NCI-H2196 treated with DMSO at 0.1 percent for 48 hours (cell line): ENCODE measurements around the gene DPEP1.
"Not testable (repeated sequence)": the region's sequence is repeated elsewhere in the genome, so short reads cannot be mapped to it uniquely, and the experiment has no call there.

Experiments
- DNase-seq: peaks from one replicate; lab custom pipeline; 2025; ENCODE audit not compliant: unreplicated experiment; lab: John Stamatoyannopoulos, UW

DPEP1 gene

DNA sequence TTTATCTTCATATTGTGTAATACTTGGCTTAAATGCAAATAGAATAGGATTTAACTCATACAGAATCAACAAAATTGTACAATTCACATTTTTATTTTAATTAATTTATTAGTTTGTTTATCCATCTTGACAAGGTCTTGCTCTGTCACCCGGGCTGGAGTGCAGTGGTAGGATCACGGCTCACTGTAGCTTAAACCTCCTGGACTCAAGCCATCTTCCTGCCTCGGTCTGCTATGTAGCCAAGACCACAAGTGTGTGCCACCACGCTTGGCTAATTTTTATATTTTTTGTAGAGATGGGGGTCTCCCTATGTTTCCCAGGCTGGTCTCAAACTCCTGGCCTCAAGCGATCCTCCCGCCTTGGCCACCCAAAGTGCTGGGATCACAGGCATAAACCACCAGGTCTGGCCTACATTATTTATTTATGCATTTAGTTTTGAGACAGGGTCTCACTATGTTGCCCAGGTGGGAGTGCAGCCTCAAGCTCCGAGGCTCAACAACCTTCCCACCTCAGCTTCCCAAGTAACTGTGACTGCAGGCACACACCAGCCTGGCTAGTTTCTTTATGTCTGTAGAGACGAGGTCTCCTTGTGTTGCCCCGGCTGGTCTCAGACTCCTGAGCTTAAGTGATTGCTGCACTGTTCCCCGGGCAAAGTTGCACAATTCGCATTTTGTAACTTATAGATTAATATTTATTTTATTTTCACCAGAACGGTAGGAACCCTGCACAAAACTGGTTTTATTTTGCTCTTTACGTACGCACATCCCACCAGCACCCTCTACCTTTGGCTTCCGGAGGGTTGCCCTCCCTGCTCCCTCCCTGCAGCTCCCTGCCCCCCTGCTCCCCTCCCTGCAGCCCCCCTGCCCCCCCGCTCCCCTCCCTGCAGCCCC, 4.9 kb downstream of the DPEP1 start:
- no peak for DNase-seq

DNA sequence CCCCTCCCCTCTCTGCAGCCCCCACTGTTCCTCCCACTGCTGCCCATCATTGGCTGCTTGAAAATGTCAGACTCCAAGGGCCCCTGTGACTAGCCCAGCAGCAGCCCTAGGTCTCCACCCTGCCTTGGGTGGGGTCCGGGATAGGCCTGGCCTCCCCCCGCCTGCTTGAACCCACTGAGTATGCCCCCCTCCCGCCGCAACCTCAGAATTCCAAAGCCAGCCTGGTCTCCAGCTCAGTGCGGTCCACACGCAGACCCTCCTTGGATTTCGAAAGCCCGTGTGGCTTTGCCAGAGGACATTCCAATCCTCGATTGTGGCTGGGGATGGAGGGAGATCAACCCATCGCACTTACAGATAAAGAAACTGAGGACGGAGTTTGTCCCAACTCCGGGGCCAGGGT, 6.4 kb downstream of the DPEP1 start:
- DNase-seq, result no peak

DNA sequence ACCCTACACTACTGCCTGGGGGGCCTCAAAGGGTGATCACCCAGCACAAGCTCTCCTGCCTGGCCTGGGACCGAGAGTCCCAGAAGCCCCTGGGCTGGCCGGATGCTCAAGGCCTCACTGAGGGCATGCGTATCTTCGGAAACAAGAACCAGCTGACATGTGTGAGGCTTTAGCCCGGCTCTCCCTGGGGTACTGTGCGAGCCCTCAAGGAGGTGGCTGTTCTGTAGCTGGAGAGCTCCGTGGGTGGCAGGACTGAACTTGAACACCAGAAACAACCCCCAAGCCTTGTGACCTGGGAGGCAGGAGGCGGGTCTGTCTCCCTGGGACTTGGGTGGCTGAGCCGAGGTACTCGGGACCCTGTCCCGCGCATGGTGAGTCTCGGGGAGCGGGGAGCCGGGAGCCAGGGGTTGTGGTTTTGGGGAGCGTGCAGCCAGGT, 7.0 kb downstream of the DPEP1 start:
- DNase-seq, result no peak

DNA sequence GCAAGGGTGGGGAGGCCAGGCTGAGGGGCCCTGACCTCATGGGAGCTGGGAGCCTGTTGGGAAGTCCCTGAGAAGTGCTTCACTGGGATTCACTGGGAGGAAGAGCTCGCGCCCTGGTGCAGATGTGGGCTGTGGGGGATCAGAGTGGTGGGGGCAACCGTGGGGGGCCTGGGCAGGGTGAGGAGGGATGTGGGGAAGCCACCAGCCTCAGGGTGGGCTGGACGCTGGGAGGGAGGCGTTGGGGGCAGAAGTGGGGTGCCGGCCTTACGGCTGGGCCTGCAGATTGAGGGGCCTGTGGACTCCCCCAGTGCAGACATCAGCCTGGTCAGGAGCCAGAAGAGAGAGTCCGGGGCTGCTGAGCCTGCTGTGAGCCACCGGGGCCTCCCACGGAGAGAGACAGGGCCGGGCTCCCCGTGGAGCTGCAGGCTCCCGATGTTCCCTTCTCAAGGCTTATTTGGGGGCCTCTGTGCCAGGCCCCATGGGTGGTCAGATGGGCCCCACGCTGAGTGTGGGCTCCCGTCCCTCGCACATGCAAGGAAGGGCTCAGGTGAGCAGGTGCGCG, 7.8 kb downstream of the DPEP1 start:
- no peak for DNase-seq

DNA sequence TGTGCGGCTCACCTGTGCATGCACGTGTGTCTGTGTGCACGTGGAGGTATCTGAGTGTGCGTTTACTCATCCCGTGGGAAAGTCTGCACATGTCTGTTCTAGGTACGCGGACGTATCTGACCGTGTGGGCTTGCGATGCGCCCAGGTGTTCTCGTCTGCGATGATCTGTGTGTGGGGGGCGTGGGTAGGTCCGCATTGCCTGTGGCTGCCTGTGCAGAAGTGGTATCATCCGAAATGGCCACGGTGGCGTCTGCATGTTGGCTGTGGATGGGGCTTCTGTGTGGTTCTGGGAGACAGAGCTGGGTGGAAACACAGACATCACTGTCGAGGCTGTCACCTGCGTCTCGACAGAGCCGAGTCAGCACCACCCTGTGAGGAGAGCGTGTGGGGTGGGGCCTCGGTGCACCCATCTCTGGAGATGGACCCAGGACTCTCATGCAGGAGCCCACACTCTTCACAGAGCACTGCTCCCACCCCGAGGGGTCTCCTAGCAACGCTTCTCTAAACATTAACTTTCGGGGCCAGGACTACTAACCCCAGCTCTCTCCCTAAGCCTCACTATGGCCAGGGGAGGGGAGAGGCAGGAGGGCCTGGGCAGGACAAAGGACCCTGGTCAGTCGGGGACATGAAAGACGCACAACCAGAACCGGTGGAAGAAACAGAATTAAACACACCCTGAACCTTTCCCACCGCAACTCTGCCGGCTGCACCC, 8.4 kb downstream of the DPEP1 start:
- DNase-seq, result no peak

DNA sequence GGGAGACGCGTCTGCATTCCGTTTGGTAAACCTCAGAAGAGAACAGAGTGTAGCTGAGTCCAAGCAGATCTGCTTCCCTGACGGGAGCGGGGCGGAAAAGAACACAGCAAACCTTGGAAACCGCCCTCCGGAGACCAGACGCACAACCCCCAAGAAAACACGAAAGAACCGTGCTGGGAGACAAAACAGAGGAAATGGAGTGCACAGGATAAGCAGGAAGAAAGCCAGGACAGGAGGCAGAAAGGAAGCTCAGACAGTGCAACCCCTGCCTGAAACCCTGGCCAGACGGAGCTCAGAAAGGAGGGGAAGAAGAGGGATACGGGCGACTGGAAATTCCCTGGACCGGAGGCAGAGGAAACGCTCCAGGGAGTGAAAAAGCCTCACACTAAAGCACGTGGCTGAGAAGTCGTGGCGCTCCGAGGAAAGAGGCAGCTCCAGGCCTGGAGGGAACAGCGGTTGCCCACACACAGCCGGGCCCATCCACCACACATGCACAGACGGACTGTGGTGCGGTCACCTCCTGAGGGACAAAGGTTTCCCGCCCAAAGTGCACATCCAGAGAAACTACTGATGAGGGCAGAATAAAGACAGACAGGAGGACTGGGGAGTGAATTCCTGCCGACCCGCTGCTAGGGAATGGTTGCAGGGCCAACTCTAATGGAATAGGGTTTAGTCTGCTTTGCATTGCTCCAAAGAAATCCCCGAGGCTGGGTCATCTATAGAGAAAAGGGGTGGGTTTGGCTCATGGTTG, 10.2 kb downstream of the DPEP1 start:
- DNase-seq, result no peak

DNA sequence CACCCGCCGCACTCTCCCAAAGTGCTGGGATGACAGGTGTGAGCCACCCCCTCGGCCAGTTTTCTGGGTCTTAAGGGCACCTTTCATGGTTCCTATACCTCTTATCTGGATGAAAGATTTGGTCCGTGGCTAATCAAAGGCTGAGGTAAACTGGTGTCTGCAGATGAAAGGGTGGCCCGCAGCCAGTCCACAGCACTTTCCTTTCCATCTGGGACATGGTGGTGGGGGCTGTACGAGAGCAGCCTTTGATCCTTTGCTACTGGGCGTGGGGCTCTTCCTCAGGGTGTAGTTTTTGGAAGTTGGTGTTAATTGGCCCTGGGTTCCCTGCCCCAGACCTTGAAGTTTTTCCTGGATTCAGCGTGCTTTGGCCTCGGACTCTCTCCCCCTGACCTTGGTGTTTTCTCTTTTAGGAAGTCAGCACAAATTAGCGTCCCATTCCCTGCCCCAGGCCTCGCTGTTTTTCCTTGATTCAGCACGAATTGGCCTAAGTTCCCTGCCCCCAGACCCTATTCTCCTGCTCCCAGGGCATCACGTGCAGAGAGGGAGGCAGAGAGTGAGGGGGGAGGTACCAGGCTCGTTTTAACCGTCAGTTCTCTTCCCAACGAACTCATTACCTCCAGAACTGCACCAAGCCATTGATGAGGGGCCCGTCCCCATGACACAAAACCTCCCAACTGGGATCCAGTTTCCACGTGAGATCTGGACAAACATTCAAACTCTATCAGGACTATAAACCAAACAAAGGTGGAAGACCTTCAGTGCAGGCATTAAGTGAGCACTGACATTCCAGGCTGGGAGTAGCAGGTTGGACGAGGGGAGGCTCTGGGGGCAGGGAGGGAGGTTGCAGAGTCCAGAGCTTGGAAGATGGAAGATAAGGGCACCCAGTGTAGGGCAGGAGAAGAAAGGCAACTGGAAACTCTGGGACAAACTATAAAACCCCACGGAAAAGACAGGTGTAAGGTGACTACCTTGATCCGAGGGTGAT, 11.6 kb downstream of the DPEP1 start:
- no peak for DNase-seq

DNA sequence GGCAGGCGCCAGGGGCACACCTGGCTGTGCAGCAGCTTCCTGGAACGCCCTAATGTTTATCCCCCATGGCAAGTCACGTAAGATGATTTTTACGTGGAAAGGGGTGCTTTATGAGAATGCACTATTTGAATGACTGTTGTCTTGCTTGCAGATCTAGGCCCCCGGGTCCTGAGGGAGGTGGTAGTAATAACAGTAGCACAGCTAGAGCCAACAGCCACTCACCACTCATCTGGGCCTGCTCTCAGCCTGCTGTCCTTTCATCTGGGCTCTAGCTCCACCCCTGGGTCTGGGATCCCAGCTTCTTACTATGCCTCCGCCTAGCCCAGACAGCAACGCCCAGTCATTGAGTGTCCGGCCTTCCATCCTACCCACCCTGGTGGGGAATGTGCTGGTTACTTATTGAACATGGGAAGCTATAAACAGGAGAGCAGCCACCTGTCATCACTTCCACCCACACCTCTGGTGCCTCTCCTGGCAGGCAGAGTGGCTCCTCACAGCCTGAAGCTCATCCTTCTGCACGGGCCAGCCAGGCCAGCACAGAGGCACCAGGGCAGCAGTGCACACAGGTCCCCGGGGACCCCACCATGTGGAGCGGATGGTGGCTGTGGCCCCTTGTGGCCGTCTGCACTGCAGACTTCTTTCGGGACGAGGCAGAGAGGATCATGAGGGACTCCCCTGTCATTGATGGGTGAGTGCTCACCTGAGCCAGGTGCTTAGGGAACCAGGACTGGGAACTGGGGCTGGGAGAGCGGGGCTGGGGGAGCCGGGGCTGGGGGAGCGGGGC, 16.6 kb downstream of the DPEP1 start:
- no peak for DNase-seq

DNA sequence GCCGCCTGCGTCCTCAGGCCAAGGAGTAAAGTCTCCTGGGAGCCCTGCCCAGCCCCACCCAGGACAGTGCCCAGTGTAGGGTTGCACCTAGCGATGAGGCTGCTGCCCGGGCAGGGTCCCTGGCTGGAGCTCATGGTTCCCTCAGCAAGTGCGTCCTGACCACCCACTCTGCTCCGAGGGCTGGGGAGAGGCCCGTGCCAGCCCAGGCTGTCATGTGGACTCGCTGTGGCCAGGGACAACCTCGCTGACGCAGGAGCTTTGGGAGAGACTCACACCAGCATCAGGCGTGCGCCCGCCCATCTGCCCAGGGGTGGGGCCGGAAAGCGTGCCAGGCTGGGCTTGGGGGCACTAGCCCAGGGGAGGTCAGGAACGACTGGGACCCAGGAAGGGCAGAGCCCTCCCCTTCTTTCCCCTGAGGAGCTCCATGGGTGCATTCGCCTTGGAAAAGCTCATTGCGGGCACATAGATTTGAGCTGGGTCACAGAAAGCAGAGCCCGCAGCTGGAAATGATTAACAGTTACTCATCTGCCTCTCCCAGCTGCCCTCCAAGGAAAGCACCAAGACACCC, 19.7 kb downstream of the DPEP1 start:
- DNase-seq, result no peak

DNA sequence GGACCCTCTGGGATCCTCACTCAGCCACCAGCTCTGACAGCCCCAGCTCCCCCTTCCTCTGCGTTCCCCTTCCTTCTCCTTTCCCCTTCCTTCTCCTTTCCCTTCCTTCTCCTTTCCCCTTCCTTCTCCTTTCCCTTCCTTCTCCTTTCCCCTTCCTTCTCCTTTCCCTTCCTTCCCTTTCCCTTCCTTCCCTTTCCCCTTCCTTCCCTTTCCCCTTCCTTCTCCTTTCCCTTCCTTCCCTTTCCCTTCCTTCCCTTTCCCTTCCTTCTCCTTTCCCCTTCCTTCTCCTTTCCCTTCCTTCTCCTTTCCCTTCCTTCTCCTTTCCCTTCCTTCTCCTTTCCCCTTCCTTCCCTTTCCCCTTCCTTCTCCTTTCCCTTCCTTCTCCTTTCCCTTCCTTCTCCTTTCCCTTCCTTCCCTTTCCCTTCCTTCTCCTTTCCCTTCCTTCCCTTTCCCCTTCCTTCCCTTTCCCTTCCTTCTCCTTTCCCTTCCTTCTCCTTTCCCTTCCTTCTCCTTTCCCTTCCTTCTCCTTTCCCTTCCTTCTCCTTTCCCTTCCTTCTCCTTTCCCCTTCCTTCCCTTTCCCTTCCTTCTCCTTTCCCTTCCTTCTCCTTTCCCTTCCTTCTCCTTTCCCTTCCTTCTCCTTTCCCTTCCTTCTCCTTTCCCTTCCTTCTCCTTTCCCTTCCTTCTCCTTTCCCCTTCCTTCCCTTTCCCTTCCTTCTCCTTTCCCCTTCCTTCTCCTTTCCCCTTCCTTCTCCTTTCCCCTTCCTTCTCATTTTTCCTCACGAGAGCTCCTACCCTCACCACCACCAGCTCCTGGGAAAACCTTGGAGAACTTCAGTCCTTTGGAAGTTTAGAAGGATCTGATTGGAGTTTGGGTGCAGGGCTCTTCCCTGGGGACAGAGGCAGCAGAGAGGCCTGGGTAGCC, 21.3 kb downstream of the DPEP1 start:
- DNase-seq, result not testable (repeated sequence)

DNA sequence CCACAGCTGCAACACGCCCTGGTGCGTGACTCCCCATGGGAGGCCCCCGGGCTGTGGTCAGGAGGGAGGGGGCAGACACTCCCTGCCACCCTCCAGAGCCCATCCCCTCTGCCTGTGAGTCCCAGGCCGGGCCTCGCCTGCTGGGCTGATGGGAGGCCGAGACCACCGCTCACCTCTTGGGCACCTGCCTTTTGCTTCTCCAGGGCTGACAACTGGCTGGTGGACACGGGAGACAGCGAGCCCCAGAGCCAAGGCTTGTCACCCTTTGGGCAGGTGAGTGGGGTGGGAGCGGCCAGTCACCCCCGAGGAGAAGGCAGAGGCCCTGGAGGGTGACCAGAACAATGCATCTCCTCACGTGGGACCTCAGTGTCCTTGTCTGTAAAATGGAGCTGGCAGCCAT, 23.2 kb downstream of the DPEP1 start:
- no peak for DNase-seq

DNA sequence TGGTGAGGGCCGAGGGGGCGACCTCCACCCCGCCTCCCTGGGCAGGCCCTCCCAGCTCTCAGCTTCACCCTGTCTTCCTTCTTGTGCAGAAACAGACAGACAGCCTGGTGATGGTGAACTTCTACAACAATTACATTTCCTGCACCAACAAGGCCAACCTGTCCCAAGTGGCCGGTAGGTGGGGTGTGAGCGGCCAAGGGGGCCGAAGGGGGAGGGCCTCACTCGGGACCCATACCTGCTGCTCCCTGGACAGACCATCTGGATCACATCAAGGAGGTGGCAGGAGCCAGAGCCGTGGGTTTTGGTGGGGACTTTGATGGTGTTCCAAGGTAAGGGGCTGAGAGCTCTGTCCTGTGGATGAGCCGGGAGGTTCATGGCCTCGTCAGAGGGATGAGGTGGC, 23.9 kb downstream of the DPEP1 start:
- DNase-seq, result no peak

DNA sequence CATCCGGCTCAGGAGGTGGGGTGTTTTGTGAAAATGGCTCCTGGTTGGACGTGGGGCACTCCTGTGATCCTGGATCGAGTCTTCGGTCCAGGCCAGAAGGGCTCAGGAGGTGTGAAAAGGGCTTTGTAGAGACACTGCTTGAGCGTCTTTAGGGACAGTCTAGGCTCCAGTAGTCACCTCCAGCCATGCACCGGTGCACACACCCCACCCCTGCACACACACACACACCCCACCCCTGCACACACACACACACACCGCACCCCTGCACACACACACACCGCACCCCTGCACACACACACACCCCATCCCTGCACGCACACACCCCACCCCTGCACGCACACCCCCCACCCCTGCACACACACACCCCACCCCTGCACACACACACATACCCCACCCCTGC, 25.0 kb downstream of the DPEP1 start:
- no peak for DNase-seq

DNA sequence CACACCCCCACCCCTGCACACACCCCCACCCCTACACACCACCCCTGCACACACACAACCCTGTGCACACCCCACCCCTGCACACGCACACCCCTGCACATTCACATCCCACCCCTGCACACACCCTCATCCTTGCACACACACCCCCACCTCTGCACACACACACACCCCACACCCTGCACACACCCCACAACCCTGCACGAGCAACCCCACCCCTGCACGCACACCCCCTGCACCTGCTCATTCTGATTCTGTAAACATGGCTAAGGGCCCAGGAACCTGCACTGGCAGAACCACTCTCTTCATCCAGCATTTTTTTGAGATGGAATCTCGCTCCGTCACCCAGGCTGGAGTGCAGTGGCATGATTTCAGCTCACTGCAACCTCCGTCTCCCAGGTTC, 25.9 kb downstream of the DPEP1 start:
- no peak for DNase-seq

DNA sequence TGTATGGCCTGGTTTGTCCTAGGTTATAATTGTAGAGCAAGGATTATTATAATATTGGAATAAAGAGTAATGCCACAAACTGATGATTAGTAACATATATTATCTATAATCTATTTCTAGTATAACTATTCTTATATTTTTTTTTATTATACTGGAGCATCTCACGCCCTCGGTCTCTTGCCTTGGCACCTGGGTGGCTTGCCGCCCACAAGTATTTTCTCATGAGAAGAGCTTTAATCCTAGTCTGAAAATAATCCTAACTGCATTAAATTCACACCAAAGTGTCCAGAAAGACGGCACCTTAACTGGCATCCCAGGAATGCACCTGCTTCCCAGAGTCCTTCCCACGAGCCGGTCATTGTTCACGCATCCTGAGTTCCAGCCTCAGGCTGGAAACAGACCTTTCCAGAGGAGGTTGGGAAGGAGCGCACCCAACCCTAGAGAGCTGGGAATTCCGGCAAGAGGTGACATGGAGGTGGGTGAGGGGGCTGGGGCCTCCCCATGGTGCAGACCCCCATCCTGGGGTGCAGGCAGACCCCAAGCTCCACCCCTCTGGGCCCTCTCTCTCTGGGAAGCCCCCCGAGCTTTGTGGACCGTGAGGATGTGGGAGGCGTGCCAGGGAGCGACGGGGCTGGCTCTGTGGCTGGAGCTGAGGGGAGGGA, 28.1 kb downstream of the DPEP1 start:
- DNase-seq, result no peak

DNA sequence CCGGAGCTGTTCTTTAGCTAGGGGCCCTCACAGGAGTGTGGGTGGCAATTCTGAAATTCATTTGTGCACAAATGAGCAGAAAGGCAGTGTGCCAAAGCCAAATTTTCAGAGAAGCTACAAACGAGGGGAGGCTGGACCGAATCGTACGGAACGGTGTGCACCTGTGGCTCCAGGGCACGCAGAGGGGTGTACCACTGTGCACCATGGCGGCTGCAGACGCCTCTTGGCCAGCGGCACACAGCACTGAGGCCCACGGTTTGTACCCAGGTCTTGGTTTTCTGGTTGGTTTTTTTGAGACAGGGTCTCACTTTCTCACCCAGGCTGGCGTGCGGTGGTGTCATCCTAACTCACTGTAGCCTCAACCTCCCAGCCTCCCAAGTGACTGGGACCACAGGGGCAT, 29.1 kb downstream of the DPEP1 start:
- no peak for DNase-seq

DNA sequence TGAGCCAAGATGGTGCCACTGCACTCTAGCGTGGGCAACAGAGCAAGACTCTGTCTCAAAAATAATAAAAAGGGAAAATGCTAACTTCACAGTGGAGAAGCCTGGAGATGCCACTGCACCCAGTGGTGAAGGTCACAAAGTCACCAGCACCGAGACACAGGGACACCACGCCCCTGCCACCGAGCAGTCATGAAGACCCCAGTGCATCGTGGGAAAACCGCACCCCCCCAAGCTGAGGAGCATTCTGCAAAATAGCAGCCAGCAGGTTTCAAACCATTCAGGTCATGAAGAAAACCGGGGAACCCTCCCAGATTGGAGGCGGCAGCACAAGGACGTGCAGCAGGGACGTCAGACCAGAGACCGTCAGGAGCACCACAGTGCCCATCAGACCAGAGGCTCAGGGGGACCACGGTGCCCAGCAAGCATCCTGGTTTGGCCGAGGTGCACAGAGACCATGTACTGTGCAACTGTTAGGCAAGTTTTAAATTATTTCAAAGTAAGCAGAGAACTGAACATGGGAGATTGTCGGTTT, 30.4 kb downstream of the DPEP1 start:
- no peak for DNase-seq
